Uterus (tissue), 2 donors: Measurements from ENCODE around the gene TFPI.

Experiments used
- CTCF ChIP-seq, 4 experiments: fragments of 200-600 bp in 2 of 4; fragments of 450-650 bp in 2 of 4; sonication (generic) in 2 of 4; IDR thresholded peaks; one replicate each; pipeline ENCODE4 v1.5.1; 2016 to 2019; ENCODE audit warnings: antibody characterized with exemption in 4 of 4, mild to moderate bottlenecking in 2 of 4, moderate library complexity in 1 of 4
- POLR2A ChIP-seq, 2 donors: fragments of 450-650 bp; IDR thresholded peaks; one replicate each; pipeline ENCODE4 v1.6.1; 2016; ENCODE audit warnings: antibody characterized with exemption in 2 of 2, mild to moderate bottlenecking in 1 of 2, moderate library complexity in 1 of 2

- no peak for TF ChIP-seq CTCF (IDR thresholded peaks at IDR 0.05)
- TF ChIP-seq POLR2A (IDR thresholded peaks at IDR 0.05), result no peak
These were observed 138.8 kb downstream of the TFPI start for GRCh38 chr2:187415449-187415848.
